DND-41 (cell line): ENCODE results near the gene RNF130.

ENCODE experiments used
- ATAC-seq: fragments of 200-7000 bp; cut with Tn5 transposase; 3 replicates; pipeline ENCODE4 v1.9.1; 2021; ENCODE audit warnings: low read depth; ENCODE audit not compliant: insufficient read depth
- DNase-seq: peaks from one replicate; pipeline ENCODE4 v3.0.0-alpha.2; 2020
- H2AFZ ChIP-seq: 2 replicates; pipeline ENCODE4 v1.6.0; 2012; ENCODE audit warnings: low read depth, low read length
- H3K27ac ChIP-seq: 2 replicates; pipeline ENCODE4 v1.5.1; 2012; ENCODE audit warnings: low read length, inconsistent platforms
- H3K27me3 ChIP-seq: fragments of 200-600 bp; sonication (generic); 2 replicates; pipeline ENCODE4 v1.6.0; 2012; ENCODE audit warnings: low read length, mild to moderate bottlenecking, inconsistent platforms; ENCODE audit not compliant: insufficient read depth, poor library complexity
- H3K36me3 ChIP-seq: 2 replicates; pipeline ENCODE4 v1.5.1; 2012; ENCODE audit warnings: low read length, inconsistent platforms; ENCODE audit not compliant: insufficient read depth
- H3K4me1 ChIP-seq: 2 replicates; pipeline ENCODE4 v1.5.1; 2012; ENCODE audit warnings: mild to moderate bottlenecking, low read length; ENCODE audit not compliant: insufficient read depth
- H3K4me2 ChIP-seq: 2 replicates; pipeline ENCODE4 v1.6.0; 2012; ENCODE audit warnings: mild to moderate bottlenecking, moderate library complexity, low read length, inconsistent platforms; ENCODE audit not compliant: insufficient read depth
- H3K4me3 ChIP-seq, 2 experiments: fragments of 200-600 bp in 1 of 2; shearing (Covaris generic) in 1 of 2; 2 replicates each; pipeline ENCODE4 v1.5.1; 2012 to 2016; ENCODE audit warnings: inconsistent platforms in 2 of 2, low read length in 2 of 2, mild to moderate bottlenecking in 2 of 2, low read depth in 1 of 2, moderate library complexity in 1 of 2
- H3K79me2 ChIP-seq: 2 replicates; pipeline ENCODE4 v1.6.0; 2012; ENCODE audit warnings: low read length, inconsistent platforms; ENCODE audit not compliant: insufficient read depth
- H3K9ac ChIP-seq: 2 replicates; pipeline ENCODE4 v1.6.0; 2012; ENCODE audit warnings: low read depth, mild to moderate bottlenecking, inconsistent platforms, low read length, moderate library complexity
- H3K9me3 ChIP-seq: 2 replicates; pipeline ENCODE4 v1.5.1; 2012; ENCODE audit warnings: low read length, moderate library complexity, mild to moderate bottlenecking, inconsistent platforms; ENCODE audit not compliant: insufficient read depth, severe bottlenecking
- H4K20me1 ChIP-seq: 2 replicates; pipeline ENCODE4 v1.6.0; 2012; ENCODE audit warnings: low read length; ENCODE audit not compliant: insufficient read depth
- EZH2 ChIP-seq: IDR thresholded peaks from 3 replicates; pipeline ENCODE4 v1.6.1; 2012; ENCODE audit warnings: borderline replicate concordance, low read depth, mild to moderate bottlenecking, moderate library complexity, low read length, inconsistent platforms; ENCODE audit not compliant: severe bottlenecking
- TF ChIP-seq, protein P1 (sequence below): IDR thresholded peaks from 2 replicates; pipeline ENCODE4 v1.5.1; 2012; ENCODE audit warnings: borderline replicate concordance, low read length, moderate library complexity, mild to moderate bottlenecking; ENCODE audit not compliant: poor library complexity, severe bottlenecking; ENCODE audit errors: extremely low read depth

Gene RNF130

DNA sequence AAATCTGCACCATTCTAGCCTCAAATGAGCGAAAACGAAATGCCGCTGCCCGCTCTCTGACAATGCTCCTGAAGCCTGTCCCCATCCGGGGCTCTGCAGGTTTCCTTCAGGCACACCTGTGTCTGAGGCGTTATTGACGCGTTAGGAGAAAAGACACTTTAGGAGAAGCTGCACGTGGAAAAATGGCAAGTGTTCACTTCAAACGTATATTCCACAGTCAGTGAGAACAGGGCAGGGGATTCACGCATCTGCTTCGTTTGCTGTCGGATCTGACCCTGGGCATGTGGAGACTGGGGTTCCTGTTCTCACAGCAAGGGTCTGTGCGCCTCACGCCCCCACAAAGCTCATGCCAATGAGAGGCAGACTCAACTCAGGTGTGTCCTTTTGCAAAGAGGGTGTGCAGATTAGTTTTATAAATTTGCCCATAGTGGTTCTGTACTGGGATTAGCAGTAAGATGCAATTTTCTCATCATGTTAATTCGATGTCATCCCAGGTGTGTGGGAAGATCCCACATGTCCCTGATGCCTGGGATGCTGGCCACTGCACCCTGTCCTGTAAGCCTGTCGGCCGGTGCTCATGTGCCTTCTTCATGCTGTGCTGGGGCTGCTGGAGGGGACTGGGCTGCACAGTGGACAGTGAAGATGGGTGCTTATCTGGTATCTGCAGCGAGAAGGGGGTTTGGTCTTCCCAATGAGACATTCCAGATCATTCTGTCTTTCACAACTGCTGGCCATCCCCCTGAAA is 152.6 kb downstream of the RNF130 start:
- no peak for DNase-seq
- Histone ChIP-seq H4K20me1 (no peaks in the 10 kb centered on the region; the same call in 1 of the 2 replicates), H3K79me2 (no peaks in the 10 kb centered on the region), H3K27me3 (no peaks in the 10 kb centered on the region), H3K27ac (no peak overlapping the region), H3K4me2 (no peak overlapping the region), H3K4me3 (no peak overlapping the region), H2AFZ (no peak overlapping the region), H3K9me3 (no peaks in the 10 kb centered on the region), H3K9ac (no peak overlapping the region), H3K36me3 (no peaks in the 10 kb centered on the region), H3K4me1 (no peaks in the 10 kb centered on the region)
- TF ChIP-seq, protein P1, sequence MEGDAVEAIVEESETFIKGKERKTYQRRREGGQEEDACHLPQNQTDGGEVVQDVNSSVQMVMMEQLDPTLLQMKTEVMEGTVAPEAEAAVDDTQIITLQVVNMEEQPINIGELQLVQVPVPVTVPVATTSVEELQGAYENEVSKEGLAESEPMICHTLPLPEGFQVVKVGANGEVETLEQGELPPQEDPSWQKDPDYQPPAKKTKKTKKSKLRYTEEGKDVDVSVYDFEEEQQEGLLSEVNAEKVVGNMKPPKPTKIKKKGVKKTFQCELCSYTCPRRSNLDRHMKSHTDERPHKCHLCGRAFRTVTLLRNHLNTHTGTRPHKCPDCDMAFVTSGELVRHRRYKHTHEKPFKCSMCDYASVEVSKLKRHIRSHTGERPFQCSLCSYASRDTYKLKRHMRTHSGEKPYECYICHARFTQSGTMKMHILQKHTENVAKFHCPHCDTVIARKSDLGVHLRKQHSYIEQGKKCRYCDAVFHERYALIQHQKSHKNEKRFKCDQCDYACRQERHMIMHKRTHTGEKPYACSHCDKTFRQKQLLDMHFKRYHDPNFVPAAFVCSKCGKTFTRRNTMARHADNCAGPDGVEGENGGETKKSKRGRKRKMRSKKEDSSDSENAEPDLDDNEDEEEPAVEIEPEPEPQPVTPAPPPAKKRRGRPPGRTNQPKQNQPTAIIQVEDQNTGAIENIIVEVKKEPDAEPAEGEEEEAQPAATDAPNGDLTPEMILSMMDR: no peak
- TF ChIP-seq EZH2: no peak
- no peak for ATAC-seq

DNA sequence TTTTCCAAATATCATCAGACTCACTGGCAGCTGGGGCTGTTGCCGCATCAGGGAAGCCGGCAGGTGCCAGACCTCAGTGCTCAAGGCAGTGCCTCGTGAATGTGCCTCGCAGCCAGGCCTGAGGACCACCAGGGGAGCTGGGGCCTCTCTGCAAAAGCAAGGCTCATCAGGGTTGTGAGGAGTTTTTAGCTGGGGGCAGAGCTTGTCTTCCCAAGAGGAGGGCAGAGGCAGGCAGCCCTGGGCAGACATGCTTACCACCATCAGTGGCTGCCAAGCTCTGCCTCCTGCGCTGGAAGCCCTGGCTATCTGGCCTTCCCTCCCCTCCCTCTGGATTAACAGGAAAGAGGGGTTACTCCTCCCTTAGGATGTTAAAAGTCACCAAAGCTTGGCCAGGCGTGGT is 155.0 kb downstream of the RNF130 start:
- DNase-seq: no peak
- no peaks in the 10 kb centered on the region for H3K9me3 ChIP-seq
- no peak overlapping the region for H3K9ac ChIP-seq

GRCh38 chr5:179915406-179915935 is 156.1 kb downstream of the RNF130 start:
- ATAC-seq (no peak), DNase-seq (no peak)
- Histone ChIP-seq H3K27ac (no peak overlapping the region), H3K27me3 (no peaks in the 10 kb centered on the region), H2AFZ (no peak overlapping the region), H3K4me3 (no peak overlapping the region), H3K79me2 (no peaks in the 10 kb centered on the region), H3K9me3 (no peaks in the 10 kb centered on the region), H3K36me3 (no peaks in the 10 kb centered on the region), H3K4me2 (no peak overlapping the region), H4K20me1 (no peaks in the 10 kb centered on the region; the same call in 1 of the 2 replicates), H3K4me1 (no peaks in the 10 kb centered on the region), H3K9ac (no peak overlapping the region)
- TF ChIP-seq, protein P1: no peak
- TF ChIP-seq EZH2: no peak

More for the DNA sequence above, 155.0 kb downstream of the RNF130 start:
- no peak overlapping the region for H3K4me3 ChIP-seq
- TF ChIP-seq, protein P1: no peak
- no peak for TF ChIP-seq EZH2
- H4K20me1 ChIP-seq: no peaks in the 10 kb centered on the region; the same call in 1 of the 2 replicates
- no peaks in the 10 kb centered on the region for H3K27me3 ChIP-seq
- H3K79me2 ChIP-seq: no peaks in the 10 kb centered on the region
- no peak overlapping the region for H3K27ac ChIP-seq
- ATAC-seq: no peak
- no peaks in the 10 kb centered on the region for H3K36me3 ChIP-seq
- no peak overlapping the region for H3K4me2 ChIP-seq
- no peaks in the 10 kb centered on the region for H3K4me1 ChIP-seq
- H2AFZ ChIP-seq: no peak overlapping the region
